ENCODE measurements around the gene NKTR. TPM values are rescaled to one million over a fixed set of nuclear protein-coding genes. Genes with fewer than 3 reads are reported as not detected.

The NKTR gene
- polyA plus RNA-seq, 3 donors = 2.6 to 78.5 (median 5.8) TPM

- H3K9ac ChIP-seq (ENCODE audit: insufficient read depth, low read length, poor library complexity, severe bottlenecking) = peak overlapping the region; percentile 76
- peak overlapping the region; percentile 80 for H3K4me2 ChIP-seq (replicated peaks; ENCODE audit: extremely low read depth, low read length, poor library complexity, severe bottlenecking)
- Mint-ChIP-seq H3K9me3 (no peaks in the 10 kb centered on the region), H3K4me3 (peak overlapping the region; percentile 93 to 96), H3K36me3 (peaks cover 22 to 33% of the 10 kb centered on the region in 2 donors), H3K4me1 (peaks cover 63% of the 10 kb centered on the region), H3K27ac (peak overlapping the region; percentile 89 to 96 (median 94)), H3K27me3 (ENCODE audit: low read depth in 3 of 3) (no peaks in the 10 kb centered on the region)
- peak overlapping the region; percentile 62 to 98 (median 92) for H3K4me3 ChIP-seq (replicated peaks in 1 of 3; ENCODE audit: low read depth in 2 of 3, low read length in 3 of 3)
- H3K4me1 ChIP-seq (ENCODE audit: control insufficient read depth in 1 of 2, insufficient read depth in 2 of 2, low read length in 2 of 2) = peaks cover 40 to 54% of the 10 kb centered on the region in 2 donors
- peak overlapping the region; percentile 84 to 87 for H3K27ac ChIP-seq (ENCODE audit: low read depth in 1 of 2, low read length in 2 of 2)
- intact Hi-C loops (cut with micrococcal nuclease) = loop anchor here in 1 of 2 donors (10.0 kb wide), 1 partner anchor 68 kb away; the partner anchor contains the start of gene SEC22C
- H4K20me1 ChIP-seq (ENCODE audit: insufficient read depth, low read length) = peaks cover 69% of the 10 kb centered on the region
- H3K79me2 ChIP-seq (ENCODE audit: insufficient read depth, low read length) = peaks cover 89% of the 10 kb centered on the region
- TF ChIP-seq CTCF (IDR thresholded peaks at IDR 0.05) = no peak
- DNase-seq = peak; percentile 81 to 88 (median 87)
- WGBS (ENCODE audit: insufficient coverage) = 35% methylated on average over 4 of the region's 7 CpGs
- no peaks in the 10 kb centered on the region for H3K27me3 ChIP-seq (ENCODE audit: control insufficient read depth in 2 of 2, insufficient read depth in 2 of 2, low read length in 2 of 2)
- no peaks in the 10 kb centered on the region for H3K9me3 ChIP-seq (replicated peaks in 1 of 2; ENCODE audit: control insufficient read depth in 1 of 2, insufficient read depth in 1 of 2, low read length in 2 of 2)
- H2AFZ ChIP-seq (ENCODE audit: insufficient read depth, low read depth, low read length, poor library complexity, severe bottlenecking) = peak overlapping the region; percentile 75
- peaks cover 17 to 39% of the 10 kb centered on the region in 2 donors for H3K36me3 ChIP-seq (replicated peaks in 1 of 2; ENCODE audit: control insufficient read depth in 1 of 2, insufficient read depth in 2 of 2, low read length in 2 of 2)
Observed at GRCh38 chr3:42652611-42653302, 52.3 kb downstream of the NKTR start.

DNA sequence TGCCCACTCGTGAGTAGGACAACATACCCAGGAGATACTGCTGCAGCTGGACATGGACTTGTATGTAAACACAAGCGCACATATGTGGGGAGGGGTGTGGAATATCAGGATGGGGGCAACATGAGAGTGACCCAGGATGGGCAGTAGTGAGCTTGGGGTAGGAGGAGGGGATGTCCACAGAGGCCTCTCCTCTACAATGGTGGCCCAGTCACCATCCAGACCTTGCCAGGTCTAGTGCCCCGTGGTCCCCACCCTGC, 52.7 kb downstream of the NKTR start:
- Mint-ChIP-seq H3K27ac (peak overlapping the region; percentile 89 to 96 (median 94)), H3K4me3 (peak overlapping the region; percentile 93 to 96), H3K9me3 (no peaks in the 10 kb centered on the region), H3K36me3 (peaks cover 17 to 29% of the 10 kb centered on the region in 2 donors), H3K27me3 (ENCODE audit: low read depth in 3 of 3) (peaks cover 0 to 1% (median 0%) of the 10 kb centered on the region in 3 donors), H3K4me1 (peaks cover 61% of the 10 kb centered on the region)
- Histone ChIP-seq H3K4me3 (replicated peaks in 1 of 3; ENCODE audit: low read depth in 2 of 3, low read length in 3 of 3) (peak overlapping the region; percentile 62 to 98 (median 92)), H4K20me1 (ENCODE audit: insufficient read depth, low read length) (peaks cover 64% of the 10 kb centered on the region), H3K27me3 (ENCODE audit: control insufficient read depth in 2 of 2, insufficient read depth in 2 of 2, low read length in 2 of 2) (no peaks in the 10 kb centered on the region), H3K79me2 (ENCODE audit: insufficient read depth, low read length) (peaks cover 84% of the 10 kb centered on the region), H3K36me3 (replicated peaks in 1 of 2; ENCODE audit: control insufficient read depth in 1 of 2, insufficient read depth in 2 of 2, low read length in 2 of 2) (peaks cover 17 to 34% of the 10 kb centered on the region in 2 donors), H3K4me1 (ENCODE audit: control insufficient read depth in 1 of 2, insufficient read depth in 2 of 2, low read length in 2 of 2) (peaks cover 40 to 54% of the 10 kb centered on the region in 2 donors), H2AFZ (ENCODE audit: insufficient read depth, low read depth, low read length, poor library complexity, severe bottlenecking) (peak overlapping the region; percentile 75), H3K9ac (ENCODE audit: insufficient read depth, low read length, poor library complexity, severe bottlenecking) (peak overlapping the region; percentile 76), H3K27ac (ENCODE audit: low read depth in 1 of 2, low read length in 2 of 2) (peak overlapping the region; percentile 84 to 87), H3K4me2 (replicated peaks; ENCODE audit: extremely low read depth, low read length, poor library complexity, severe bottlenecking) (peak overlapping the region; percentile 80), H3K9me3 (replicated peaks in 1 of 2; ENCODE audit: control insufficient read depth in 1 of 2, insufficient read depth in 1 of 2, low read length in 2 of 2) (no peaks in the 10 kb centered on the region)
- intact Hi-C loops (cut with micrococcal nuclease) = loop anchor here in 1 of 2 donors (10.0 kb wide), 1 partner anchor 68 kb away; the partner anchor contains the start of gene SEC22C
- no peak for DNase-seq
- 50% methylated on average over 3 of the region's 3 CpGs for WGBS (ENCODE audit: insufficient coverage)
- TF ChIP-seq CTCF (IDR thresholded peaks at IDR 0.05) = no peak
